HepG2 (cell line): Measurements from ENCODE around the gene GATD1. TPM values are rescaled to one million over a fixed set of nuclear protein-coding genes. Genes with fewer than 3 reads are reported as not detected.

ENCODE experiments used
- ATAD3A ChIP-seq: sonication (generic); formaldehyde crosslinking; IDR thresholded peaks from 2 replicates; pipeline ENCODE4 v1.4.0; 2020; ENCODE audit warnings: missing genetic modification reagents
- CBX2 ChIP-seq, 2 experiments: fragments of 200-600 bp in 1 of 2; sonication (generic); formaldehyde crosslinking in 1 of 2; IDR thresholded peaks; 2 replicates each; pipeline versions ENCODE4 v1.7.0 to v1.8.1; 2018 to 2022; ENCODE audit warnings: low read depth in 2 of 2, low read length in 1 of 2, mild to moderate bottlenecking in 1 of 2, missing genetic modification reagents in 1 of 2
- FOSL2 ChIP-seq: sonication (generic); formaldehyde crosslinking; IDR thresholded peaks from 2 replicates; pipeline ENCODE4 v1.4.0; 2020; ENCODE audit warnings: missing genetic modification reagents
- KDM4B ChIP-seq: sonication (generic); formaldehyde crosslinking; IDR thresholded peaks from 2 replicates; pipeline ENCODE4 v1.4.0; 2020; ENCODE audit warnings: missing genetic modification reagents
- RXRB ChIP-seq: IDR thresholded peaks from 2 replicates; pipeline ENCODE4 v1.6.1; 2016; ENCODE audit warnings: borderline replicate concordance, missing genetic modification reagents, missing compliant biosample characterization
- SSRP1 ChIP-seq: IDR thresholded peaks from 2 replicates; pipeline ENCODE4 v1.6.1; 2016; ENCODE audit warnings: control low read depth
- ZIK1 ChIP-seq: sonication (generic); formaldehyde crosslinking; IDR thresholded peaks from 2 replicates; pipeline ENCODE4 v1.5.0; 2020; ENCODE audit warnings: mild to moderate bottlenecking, low read depth, missing genetic modification reagents, borderline replicate concordance
- ZNF12 ChIP-seq: sonication (generic); formaldehyde crosslinking; IDR thresholded peaks from 2 replicates; pipeline ENCODE4 v1.5.0; 2020; ENCODE audit warnings: missing genetic modification reagents
- ZNF30 ChIP-seq: sonication (generic); formaldehyde crosslinking; IDR thresholded peaks from 2 replicates; pipeline ENCODE4 v1.5.0; 2020; ENCODE audit warnings: mild to moderate bottlenecking, missing genetic modification reagents
- ZNF709 ChIP-seq: sonication (generic); formaldehyde crosslinking; IDR thresholded peaks from 2 replicates; pipeline ENCODE4 v1.5.0; 2020; ENCODE audit warnings: mild to moderate bottlenecking, missing genetic modification reagents
- ZNF780A ChIP-seq: sonication (generic); formaldehyde crosslinking; IDR thresholded peaks from 2 replicates; pipeline ENCODE4 v1.8.0; 2022; ENCODE audit warnings: mild to moderate bottlenecking, missing genetic modification reagents, moderate library complexity
- polyA plus RNA-seq, 8 experiments: library from polyadenylated mRNA; depleted of rRNA in 3 of 8; stranded (reverse) in 7 of 8; unstranded in 1 of 8; fragments of >200 nt; fragmentation: Illumina TruSeq in 4 of 8; extraction: Trizol in 4 of 8; gene quantifications; 2 replicates each; pipeline versions ENCODE4 v1.2.1 to v1.2.3, GENCODE V29; 2011 to 2016; ENCODE audit warnings: low read depth in 4 of 8, missing spikeins in 1 of 8, mixed read lengths in 1 of 8; ENCODE audit not compliant: insufficient read depth in 1 of 8
- total RNA-seq, 5 experiments: library from RNA; depleted of rRNA; stranded (reverse); fragments of >200 nt; fragmentation: Illumina TruSeq; extraction: Trizol; gene quantifications; 2 replicates each; pipeline ENCODE4 v1.2.3, GENCODE V29; 2016; ENCODE audit warnings: low read depth in 1 of 5
- TF ChIP-seq, protein P1 (sequence below): sonication (generic); formaldehyde crosslinking; IDR thresholded peaks from 2 replicates; pipeline ENCODE4 v1.4.0; 2020; ENCODE audit warnings: missing genetic modification reagents
- TF ChIP-seq, protein P2 (sequence below): sonication (generic); formaldehyde crosslinking; IDR thresholded peaks from 2 replicates; pipeline ENCODE4 v1.4.0; 2020; ENCODE audit warnings: missing genetic modification reagents, mild to moderate bottlenecking, borderline replicate concordance
- TF ChIP-seq, protein P3 (sequence below): sonication (generic); formaldehyde crosslinking; IDR thresholded peaks from 2 replicates; pipeline ENCODE4 v1.4.0; 2020; ENCODE audit warnings: missing genetic modification reagents, borderline replicate concordance
- TF ChIP-seq, protein P4 (sequence below): sonication (generic); formaldehyde crosslinking; IDR thresholded peaks from 2 replicates; pipeline ENCODE4 v1.5.0; 2020; ENCODE audit warnings: mild to moderate bottlenecking, missing genetic modification reagents, borderline replicate concordance

The GATD1 gene
- total and polyA plus RNA-seq, 2 of the 13 experiments (the other 11 are each of a cell fraction or from before 2014, with no cell fraction given) = 31.3 to 60.5 TPM

DNA sequence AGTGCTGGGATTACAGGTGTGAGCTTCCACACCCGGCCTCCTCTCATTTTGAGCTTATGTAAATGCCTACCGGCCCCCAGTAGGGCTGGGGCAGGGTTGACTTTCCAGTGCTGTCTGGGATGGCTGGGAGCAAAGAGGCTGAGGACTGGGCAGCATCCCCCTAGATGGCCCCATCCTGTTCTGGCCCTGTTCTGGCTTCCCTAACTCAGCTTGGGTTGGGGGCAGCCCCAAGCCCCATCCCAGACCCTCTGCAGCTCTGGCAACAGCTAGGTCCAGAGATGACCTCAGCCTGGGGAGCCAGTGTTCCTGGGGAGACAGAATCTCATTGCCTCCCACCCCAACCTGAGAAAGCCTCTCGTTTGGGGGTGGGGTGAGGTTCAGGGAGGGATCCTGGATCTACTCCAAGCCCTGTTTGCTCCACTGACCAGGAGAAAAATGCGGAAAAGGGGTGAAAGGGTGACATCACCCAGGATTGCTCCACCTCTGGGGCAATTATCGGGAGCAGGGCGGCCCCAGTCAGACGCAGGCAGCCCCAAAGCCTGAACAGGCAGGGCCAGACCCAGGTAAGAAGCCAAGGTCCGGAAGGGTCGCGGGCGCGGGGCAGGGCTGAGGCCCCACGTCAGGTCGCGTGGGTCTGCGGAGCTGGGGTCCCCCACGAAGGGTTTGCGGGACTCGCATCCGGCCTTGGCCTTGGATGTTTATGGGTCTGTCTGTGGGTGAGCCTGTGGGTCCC is 41.3 kb upstream of the GATD1 start, which contains the start of gene PNPLA2 (continued):
- TF ChIP-seq ZIK1 = no peak
- TF ChIP-seq ATAD3A = no peak
- TF ChIP-seq, protein P1, sequence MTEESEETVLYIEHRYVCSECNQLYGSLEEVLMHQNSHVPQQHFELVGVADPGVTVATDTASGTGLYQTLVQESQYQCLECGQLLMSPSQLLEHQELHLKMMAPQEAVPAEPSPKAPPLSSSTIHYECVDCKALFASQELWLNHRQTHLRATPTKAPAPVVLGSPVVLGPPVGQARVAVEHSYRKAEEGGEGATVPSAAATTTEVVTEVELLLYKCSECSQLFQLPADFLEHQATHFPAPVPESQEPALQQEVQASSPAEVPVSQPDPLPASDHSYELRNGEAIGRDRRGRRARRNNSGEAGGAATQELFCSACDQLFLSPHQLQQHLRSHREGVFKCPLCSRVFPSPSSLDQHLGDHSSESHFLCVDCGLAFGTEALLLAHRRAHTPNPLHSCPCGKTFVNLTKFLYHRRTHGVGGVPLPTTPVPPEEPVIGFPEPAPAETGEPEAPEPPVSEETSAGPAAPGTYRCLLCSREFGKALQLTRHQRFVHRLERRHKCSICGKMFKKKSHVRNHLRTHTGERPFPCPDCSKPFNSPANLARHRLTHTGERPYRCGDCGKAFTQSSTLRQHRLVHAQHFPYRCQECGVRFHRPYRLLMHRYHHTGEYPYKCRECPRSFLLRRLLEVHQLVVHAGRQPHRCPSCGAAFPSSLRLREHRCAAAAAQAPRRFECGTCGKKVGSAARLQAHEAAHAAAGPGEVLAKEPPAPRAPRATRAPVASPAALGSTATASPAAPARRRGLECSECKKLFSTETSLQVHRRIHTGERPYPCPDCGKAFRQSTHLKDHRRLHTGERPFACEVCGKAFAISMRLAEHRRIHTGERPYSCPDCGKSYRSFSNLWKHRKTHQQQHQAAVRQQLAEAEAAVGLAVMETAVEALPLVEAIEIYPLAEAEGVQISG (CRISPR knock-in tag) = no peak
- TF ChIP-seq ZNF780A (CRISPR knock-in tag) = no peak
- TF ChIP-seq RXRB = peak; percentile 9; the same call in 1 of the 2 replicates
- TF ChIP-seq, protein P2, sequence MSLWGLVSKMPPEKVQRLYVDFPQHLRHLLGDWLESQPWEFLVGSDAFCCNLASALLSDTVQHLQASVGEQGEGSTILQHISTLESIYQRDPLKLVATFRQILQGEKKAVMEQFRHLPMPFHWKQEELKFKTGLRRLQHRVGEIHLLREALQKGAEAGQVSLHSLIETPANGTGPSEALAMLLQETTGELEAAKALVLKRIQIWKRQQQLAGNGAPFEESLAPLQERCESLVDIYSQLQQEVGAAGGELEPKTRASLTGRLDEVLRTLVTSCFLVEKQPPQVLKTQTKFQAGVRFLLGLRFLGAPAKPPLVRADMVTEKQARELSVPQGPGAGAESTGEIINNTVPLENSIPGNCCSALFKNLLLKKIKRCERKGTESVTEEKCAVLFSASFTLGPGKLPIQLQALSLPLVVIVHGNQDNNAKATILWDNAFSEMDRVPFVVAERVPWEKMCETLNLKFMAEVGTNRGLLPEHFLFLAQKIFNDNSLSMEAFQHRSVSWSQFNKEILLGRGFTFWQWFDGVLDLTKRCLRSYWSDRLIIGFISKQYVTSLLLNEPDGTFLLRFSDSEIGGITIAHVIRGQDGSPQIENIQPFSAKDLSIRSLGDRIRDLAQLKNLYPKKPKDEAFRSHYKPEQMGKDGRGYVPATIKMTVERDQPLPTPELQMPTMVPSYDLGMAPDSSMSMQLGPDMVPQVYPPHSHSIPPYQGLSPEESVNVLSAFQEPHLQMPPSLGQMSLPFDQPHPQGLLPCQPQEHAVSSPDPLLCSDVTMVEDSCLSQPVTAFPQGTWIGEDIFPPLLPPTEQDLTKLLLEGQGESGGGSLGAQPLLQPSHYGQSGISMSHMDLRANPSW = no peak
- TF ChIP-seq, protein P3, sequence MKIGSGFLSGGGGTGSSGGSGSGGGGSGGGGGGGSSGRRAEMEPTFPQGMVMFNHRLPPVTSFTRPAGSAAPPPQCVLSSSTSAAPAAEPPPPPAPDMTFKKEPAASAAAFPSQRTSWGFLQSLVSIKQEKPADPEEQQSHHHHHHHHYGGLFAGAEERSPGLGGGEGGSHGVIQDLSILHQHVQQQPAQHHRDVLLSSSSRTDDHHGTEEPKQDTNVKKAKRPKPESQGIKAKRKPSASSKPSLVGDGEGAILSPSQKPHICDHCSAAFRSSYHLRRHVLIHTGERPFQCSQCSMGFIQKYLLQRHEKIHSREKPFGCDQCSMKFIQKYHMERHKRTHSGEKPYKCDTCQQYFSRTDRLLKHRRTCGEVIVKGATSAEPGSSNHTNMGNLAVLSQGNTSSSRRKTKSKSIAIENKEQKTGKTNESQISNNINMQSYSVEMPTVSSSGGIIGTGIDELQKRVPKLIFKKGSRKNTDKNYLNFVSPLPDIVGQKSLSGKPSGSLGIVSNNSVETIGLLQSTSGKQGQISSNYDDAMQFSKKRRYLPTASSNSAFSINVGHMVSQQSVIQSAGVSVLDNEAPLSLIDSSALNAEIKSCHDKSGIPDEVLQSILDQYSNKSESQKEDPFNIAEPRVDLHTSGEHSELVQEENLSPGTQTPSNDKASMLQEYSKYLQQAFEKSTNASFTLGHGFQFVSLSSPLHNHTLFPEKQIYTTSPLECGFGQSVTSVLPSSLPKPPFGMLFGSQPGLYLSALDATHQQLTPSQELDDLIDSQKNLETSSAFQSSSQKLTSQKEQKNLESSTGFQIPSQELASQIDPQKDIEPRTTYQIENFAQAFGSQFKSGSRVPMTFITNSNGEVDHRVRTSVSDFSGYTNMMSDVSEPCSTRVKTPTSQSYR (CRISPR knock-in tag) = peak; percentile 57; the same call in 1 of the 2 replicates
- no peak for TF ChIP-seq SSRP1 (CRISPR knock-in tag)
- TF ChIP-seq ZNF12 = no peak
- no peak for TF ChIP-seq CBX2 (IDR thresholded peaks at IDR 0.05; ENCODE audit: low read depth, low read length)
- no peak for TF ChIP-seq CBX2 (CRISPR knock-in tag; IDR thresholded peaks at IDR 0.05; ENCODE audit: low read depth)
- TF ChIP-seq KDM4B (CRISPR knock-in tag) = no peak
- TF ChIP-seq ZNF709 (CRISPR knock-in tag) = no peak
- TF ChIP-seq FOSL2 = peak; percentile 64; the same call in 1 of the 2 replicates
- TF ChIP-seq, protein P4, sequence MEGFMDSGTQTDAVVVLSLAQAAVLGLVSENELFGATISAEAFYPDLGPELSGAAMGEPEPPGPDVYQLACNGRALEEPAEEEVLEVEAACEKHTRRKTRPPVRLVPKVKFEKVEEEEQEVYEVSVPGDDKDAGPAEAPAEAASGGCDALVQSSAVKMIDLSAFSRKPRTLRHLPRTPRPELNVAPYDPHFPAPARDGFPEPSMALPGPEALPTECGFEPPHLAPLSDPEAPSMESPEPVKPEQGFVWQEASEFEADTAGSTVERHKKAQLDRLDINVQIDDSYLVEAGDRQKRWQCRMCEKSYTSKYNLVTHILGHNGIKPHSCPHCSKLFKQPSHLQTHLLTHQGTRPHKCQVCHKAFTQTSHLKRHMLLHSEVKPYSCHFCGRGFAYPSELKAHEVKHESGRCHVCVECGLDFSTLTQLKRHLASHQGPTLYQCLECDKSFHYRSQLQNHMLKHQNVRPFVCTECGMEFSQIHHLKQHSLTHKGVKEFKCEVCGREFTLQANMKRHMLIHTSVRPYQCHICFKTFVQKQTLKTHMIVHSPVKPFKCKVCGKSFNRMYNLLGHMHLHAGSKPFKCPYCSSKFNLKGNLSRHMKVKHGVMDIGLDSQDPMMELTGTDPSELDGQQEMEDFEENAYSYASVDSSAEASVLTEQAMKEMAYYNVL (CRISPR knock-in tag) = no peak
- no peak for TF ChIP-seq ZNF30 (CRISPR knock-in tag)
